ENCODE measurements around the gene PRKACA.

The PRKACA gene

DNA sequence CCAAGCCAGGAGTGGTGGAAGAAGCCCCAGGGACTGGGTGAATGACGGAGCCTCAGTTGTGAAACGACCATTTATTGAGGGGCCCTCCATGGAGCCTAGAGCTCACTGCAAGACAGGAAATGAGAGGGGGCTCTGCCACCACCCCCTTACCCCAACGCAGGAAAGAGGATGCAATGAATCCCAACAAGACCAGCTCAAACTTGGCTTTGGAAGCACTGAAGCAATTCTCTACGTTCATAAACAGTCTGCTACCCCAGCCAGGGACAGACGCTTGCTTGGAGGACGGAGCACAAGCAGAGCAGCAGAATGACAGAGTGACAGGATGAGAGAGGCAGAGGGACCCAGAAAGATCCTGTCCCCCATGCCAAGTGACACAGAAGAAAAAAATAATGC is 1.0 kb downstream of the PRKACA start:
- DNase-seq: no peak

GRCh38 chr19:14115756-14116155 is 1.8 kb downstream of the PRKACA start:
- DNase-seq: no peak

GRCh38 chr19:14114854-14115253 is 2.7 kb downstream of the PRKACA start:
- no peak for DNase-seq

- no peak for DNase-seq
Observed at GRCh38 chr19:14114439-14114838, 3.1 kb downstream of the PRKACA start.

GRCh38 chr19:14113762-14114414 is 3.7 kb downstream of the PRKACA start:
- DNase-seq: no peak

DNA sequence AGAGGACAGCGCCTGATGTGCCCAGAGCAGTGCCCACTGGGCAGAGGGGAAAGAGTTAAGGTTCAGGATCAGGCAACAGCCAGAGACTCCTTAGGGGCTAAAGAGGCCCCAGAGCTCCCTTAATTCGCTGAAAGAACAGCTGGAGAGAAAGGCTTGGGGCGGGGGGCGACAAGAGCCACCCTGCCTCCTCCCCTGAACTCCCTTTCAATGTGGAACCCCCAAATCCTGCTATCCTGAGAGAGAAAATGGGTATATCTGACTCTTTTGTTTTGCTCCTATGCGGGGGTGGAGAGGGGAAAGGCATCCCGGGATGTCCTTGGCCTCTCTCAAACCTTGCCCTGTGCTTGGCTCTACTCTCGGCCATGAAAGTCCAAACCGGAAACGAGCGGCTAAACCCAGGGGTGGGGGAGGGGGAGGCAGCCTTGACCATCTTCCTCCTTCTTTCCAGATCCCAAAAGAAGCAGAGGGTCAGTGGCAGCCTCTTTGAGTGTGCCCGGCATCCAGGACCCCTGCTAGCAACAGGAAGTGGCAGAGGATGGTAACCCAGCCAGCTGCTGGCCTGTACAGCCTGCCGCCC is 4.7 kb downstream of the PRKACA start:
- no peak for DNase-seq

DNA sequence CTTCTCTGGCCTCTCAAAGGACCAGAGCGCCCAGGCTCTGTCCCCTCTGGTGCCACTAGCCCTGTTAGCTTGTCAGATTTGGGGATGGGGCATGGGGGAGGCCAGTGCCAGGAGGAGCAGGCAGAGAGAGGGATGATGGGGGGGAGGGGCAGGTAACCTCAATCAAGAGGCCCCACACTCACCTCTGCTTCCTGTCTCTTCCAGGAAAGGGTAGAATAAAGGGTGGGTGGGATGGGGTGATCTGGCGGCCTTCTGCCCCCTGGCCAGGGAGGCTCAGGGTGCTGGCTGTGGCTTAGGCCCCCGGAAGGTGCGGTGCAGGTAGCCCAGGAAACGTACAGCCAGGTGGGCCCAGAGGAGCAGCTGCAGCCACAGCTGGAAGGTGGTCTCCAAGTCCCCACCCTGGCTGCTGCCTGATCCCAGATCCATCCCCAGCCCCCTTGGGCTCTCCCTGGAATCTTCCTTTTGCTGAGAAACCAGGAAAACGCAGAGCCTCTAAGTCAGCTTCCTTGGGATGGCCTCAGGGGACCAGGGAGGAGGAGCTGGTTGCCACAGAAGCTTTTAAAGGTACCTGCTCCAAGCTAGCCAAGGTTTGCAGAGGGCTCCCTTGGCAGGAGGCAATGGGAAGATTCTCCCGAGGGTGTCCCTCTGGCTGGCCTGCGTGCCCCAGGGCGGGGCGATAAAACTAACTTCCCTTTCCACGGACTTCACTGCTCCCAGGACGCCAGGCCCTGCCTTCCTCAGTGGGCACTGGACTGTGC is 5.3 kb downstream of the PRKACA start:
- no peak for DNase-seq

GRCh38 chr19:14111486-14111885 is 6.1 kb downstream of the PRKACA start:
- no peak for DNase-seq

- no peak for DNase-seq
Observed at GRCh38 chr19:14110650-14111049, 6.9 kb downstream of the PRKACA start.

DNA sequence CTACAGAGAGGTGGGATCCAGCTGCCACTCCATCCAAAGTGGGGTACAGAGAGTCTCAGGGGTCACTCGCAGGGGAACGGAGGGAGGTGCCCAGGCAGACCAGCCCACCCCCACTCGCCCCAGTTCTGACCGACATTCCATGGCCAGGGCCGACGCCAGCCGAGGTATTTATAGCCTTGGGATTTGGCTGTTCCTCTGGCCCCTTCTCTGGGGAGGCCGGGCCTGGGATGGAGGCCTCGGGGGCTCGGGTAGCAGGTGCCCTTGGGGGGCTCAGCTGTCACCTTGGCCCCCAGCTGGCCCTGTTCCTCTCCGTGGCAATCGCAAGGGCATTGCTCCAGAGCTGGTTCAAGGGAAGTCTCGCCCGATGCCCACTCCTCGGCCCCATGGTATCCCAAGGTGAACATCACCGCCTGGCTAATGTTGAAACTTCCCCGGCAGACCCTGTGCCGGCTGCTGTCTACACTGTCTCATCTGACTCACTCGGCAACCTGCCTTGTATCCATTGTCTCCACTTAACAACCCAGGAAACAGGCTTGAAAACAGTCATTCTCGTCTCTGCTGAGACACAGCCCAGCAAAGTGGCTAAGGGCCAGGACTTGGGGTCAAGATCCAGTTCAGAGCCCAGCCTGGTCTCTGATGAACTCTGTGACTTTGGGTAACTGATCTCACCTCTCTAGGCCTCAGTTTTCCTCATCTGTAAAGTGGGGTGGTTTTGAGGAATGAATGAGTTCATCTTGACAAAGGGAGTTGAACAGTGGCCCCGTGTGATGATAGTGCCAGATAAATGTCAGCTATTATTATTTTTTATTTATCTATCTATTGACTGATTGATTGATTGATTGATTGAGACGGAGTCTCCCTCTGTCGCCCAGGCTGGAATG is 9.7 kb downstream of the PRKACA start:
- no peak for DNase-seq

GRCh38 chr19:14106840-14107239 is 10.7 kb downstream of the PRKACA start:
- no peak for DNase-seq

DNA sequence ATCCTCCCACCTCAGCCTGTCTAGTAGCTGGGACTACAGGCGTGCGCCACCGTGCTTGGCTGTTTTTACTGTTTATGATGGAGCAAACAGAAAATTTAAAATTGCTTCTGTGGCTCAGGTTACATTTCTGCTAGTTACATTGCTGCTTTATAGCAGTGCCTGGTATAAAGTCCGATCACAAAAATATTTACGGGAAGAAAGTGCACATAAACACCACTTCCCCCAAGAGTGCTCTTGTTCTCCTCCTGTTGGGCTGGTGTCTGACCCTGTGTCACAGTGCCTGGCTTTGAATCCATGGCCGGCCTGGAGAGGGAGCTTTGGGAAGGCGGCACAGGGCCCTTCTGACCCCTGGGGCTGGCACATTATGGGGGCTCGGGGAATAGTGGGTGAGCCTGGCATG is 11.9 kb downstream of the PRKACA start:
- no peak for DNase-seq

DNA sequence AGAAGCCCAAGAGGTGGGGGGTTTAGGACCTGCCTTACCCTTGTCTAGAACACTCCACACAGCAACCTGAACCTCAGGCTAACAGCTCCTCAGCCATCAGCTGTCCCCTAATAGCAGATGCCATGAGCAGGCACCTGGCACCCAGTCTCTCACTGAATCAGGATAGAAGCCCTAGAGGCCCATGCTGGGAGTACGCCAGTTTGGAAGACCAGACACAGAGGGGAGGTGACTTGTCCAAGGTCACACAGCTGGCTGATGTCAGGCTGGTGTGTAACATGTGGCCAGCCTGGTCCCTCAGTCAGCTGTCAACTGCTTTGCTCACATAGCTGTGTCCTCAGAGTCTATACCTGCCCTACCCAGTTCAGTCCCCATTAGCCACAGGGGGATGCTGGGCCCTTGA is 14.3 kb downstream of the PRKACA start:
- DNase-seq: no peak

GRCh38 chr19:14102756-14103155 is 14.8 kb downstream of the PRKACA start:
- no peak for DNase-seq

DNA sequence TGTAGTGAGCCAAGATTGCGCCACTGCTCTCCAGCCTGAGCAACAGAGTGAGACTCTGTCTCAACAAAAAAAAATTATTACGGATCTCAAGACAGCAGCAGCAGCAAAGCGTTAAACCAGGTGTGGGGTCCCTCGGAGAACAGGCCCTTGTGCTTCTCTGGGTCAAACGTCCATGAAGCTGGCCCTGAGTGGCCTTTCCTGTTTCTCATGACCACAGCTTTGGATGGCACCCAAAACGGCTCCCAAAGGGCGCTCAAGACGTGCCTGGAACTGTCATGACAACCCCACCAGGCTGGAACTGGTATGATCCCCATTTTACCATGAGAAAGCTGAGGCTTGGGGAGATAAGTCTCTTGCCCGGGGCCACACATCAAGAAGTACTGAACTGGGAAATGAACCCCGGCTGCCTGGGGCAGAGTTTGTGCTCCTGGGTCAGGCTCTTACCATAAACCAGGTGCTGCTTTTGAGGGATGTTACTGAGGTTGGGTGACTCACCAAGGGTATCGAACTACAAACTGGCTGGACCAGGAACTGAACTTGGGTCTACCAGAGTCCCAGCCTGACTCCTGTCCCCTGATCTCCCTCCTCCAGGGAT is 15.4 kb downstream of the PRKACA start:
- DNase-seq: no peak

DNA sequence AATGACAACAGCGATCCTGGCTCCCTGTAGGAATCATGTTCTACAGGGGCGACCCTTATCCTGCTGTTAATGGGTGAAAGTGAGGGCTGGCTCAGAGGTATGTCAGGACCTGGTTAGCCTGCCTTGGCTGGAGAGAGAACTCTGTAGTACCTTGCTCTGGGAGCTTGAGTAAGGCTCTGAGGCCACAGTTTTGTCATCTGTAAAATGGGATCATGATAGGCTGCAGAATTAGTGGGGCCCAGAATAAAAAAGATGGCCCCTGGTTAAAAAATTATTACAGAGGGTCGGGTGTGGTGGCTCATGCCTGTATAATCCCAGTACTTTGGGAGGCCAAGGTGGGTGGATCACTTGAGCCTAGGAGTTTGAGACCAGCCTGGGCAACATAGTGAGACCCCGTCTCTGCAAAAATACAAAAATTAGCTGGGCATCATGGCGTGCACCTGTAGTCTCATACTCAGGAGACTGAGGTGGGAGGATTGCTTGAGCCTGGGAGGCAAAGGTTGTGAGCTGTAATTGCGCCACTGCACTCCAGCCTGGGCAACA is 16.5 kb downstream of the PRKACA start:
- no peak for DNase-seq

GRCh38 chr19:14097532-14098151 is 19.9 kb downstream of the PRKACA start:
- no peak for DNase-seq

- DNase-seq: no peak
Observed at GRCh38 chr19:14096272-14096992, 21.1 kb downstream of the PRKACA start.

DNA sequence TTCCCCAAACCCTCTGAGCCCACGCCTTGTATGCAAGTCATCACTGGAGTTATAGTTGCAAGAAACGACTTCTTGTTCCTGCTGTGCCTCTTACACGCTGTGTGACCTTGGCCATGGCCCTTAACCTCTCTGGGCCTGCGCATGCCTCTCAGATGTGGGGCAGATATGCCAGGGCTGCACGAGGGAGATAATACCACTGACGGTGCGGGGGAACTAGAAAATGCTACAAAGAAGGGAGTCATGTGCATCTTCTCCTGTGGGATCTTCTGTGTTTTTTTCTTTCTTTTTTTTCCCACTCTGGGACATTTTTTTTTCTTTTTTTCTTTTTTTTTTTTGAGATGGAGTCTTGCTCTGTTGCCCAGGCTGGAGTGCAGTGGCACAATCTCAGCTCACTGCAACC is 22.7 kb downstream of the PRKACA start:
- no peak for DNase-seq

DNA sequence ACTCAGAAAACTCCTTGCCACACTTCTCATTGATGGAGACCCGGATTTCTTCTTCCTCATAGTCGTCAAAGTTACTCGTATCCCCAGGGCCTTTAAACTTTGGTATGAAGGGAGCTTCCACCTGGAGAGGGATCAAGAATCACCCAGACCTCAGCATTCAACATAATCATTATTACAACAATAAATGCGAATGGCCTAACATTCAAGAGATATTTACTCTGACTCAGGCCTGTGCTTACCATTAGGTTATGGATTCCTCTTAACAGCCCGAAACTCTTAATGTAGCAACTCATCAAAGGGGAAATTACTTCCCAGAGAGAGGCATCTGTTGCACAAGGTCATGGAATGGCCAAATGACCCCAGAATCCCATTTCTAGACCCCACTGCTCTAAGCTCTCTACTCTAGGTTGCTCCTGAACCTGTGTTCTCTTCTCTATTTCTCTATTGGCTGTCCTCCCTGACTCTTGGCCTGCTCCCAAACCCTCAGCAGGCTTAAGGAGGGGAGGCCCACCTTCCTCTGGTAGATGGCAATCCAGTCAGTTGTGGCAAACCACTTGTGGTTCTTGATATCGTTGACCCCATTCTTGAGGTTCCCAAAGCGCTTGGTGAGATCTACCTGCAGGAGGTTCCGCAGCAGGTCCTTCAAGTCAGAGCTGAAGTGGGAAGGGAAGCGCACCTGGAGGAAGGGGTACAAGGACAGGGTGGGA is 24.3 kb downstream of the PRKACA start:
- DNase-seq: no peak
